HG03342 (cell line): Measurements from ENCODE around the gene MOB4.
"Not testable (repeated sequence)": the region's sequence is repeated elsewhere in the genome, so short reads cannot be mapped to it uniquely, and the experiment has no call there.

Experiments
- ATAC-seq: cut with Tn5 transposase; IDR thresholded peaks from one replicate; pipeline ENCODE4 v1.9.1; 2021; ENCODE audit warnings: mild to moderate bottlenecking, moderate library complexity; ENCODE audit not compliant: unreplicated experiment

The MOB4 gene

GRCh38 chr2:197587255-197587654 lies 71.4 kb downstream of the MOB4 start:
- ATAC-seq, result not testable (repeated sequence)

- no peak for ATAC-seq
Observed at GRCh38 chr2:197591339-197592072, 75.6 kb downstream of the MOB4 start.

GRCh38 chr2:197596766-197597165 lies 80.9 kb downstream of the MOB4 start:
- no peak for ATAC-seq

- ATAC-seq, result no peak
Observed at GRCh38 chr2:197597166-197597565, 81.3 kb downstream of the MOB4 start.

- no peak for ATAC-seq
Observed at GRCh38 chr2:197598450-197598849, 82.6 kb downstream of the MOB4 start.

- peak; percentile 44 for ATAC-seq
Observed at GRCh38 chr2:197599285-197599965, 83.6 kb downstream of the MOB4 start.

GRCh38 chr2:197600306-197600705 lies 84.4 kb downstream of the MOB4 start:
- peak; percentile 48 for ATAC-seq

GRCh38 chr2:197601726-197602125 lies 85.9 kb downstream of the MOB4 start:
- ATAC-seq, result no peak
